Lung (tissue), 12 donors: ENCODE data around the gene CELSR1. TPM values are rescaled to one million over a fixed set of nuclear protein-coding genes. Genes with fewer than 3 reads are reported as not detected.

Source experiments
- ATAC-seq: fragments of 200-7000 bp; cut with Tn5 transposase; one replicate; pipeline ENCODE4 v1.9.1; 2020; ENCODE audit warnings: moderate number of reproducible peaks; ENCODE audit not compliant: insufficient read depth, low FRiP score
- DNase-seq, 3 donors: peaks; one replicate each; pipeline ENCODE4 v3.0.0-alpha.2; 2013 to 2017
- H3K27ac ChIP-seq, 2 donors: one replicate each; pipeline ENCODE4 v1.5.1; 2013; ENCODE audit warnings: mild to moderate bottlenecking in 2 of 2, moderate library complexity in 2 of 2, control low read depth in 1 of 2, inconsistent platforms in 1 of 2, low read depth in 1 of 2, low read length in 1 of 2
- H3K27me3 ChIP-seq, 3 donors: one replicate each; pipeline ENCODE4 v1.5.1; 2013; ENCODE audit warnings: low read length in 2 of 3; ENCODE audit not compliant: control insufficient read depth in 3 of 3, insufficient read depth in 3 of 3
- H3K36me3 ChIP-seq, 4 donors: one replicate each; pipeline ENCODE4 v1.5.1; 2013; ENCODE audit warnings: low read length in 4 of 4, mild to moderate bottlenecking in 1 of 4, moderate library complexity in 1 of 4; ENCODE audit not compliant: control insufficient read depth in 4 of 4, insufficient read depth in 4 of 4
- H3K4me1 ChIP-seq, 5 donors: one replicate each; pipeline ENCODE4 v1.5.1; 2013; ENCODE audit warnings: low read length in 5 of 5, mild to moderate bottlenecking in 2 of 5, moderate library complexity in 1 of 5; ENCODE audit not compliant: control insufficient read depth in 5 of 5, insufficient read depth in 5 of 5
- H3K4me3 ChIP-seq: one replicate; pipeline ENCODE4 v1.5.1; 2013; ENCODE audit warnings: mild to moderate bottlenecking, control low read depth, moderate library complexity
- H3K9ac ChIP-seq, 2 donors: one replicate each; pipeline ENCODE4 v1.5.1; 2013; ENCODE audit warnings: low read length in 2 of 2, control low read depth in 1 of 2; ENCODE audit not compliant: insufficient read depth in 1 of 2
- H3K9me3 ChIP-seq, 4 donors: one replicate each; pipeline ENCODE4 v1.5.1; 2013; ENCODE audit warnings: low read length in 3 of 4, mild to moderate bottlenecking in 1 of 4, moderate library complexity in 1 of 4; ENCODE audit not compliant: control insufficient read depth in 4 of 4, insufficient read depth in 3 of 4
- WGBS, 2 donors: extraction: QIAGEN DNeasy Blood & Tissue Kit; methylation state at CpG; one replicate each; pipeline ENCODE4 v1.1.7; 2013; 5-methylcytosine and 5-hydroxymethylcytosine counted together
- polyA plus RNA-seq, 2 donors: library from polyadenylated mRNA; stranded (reverse); fragments of 200-250 nt; gene quantifications; one replicate each; pipeline ENCODE4 v1.2.1, GENCODE V29; 2013
- total RNA-seq, 2 donors: library from RNA; depleted of rRNA in 1 of 2; stranded (reverse); fragments of >200 nt in 1 of 2; gene quantifications; one replicate each; pipeline ENCODE4 v1.2.1, GENCODE V29; 2014 to 2021
- TF ChIP-seq, protein P1 (sequence below): IDR thresholded peaks from 2 replicates; pipeline ENCODE4 v1.5.1; 2012; ENCODE audit warnings: mild to moderate bottlenecking; ENCODE audit errors: control extremely low read depth, extremely low read depth
- donor health status: control.
- donor health status: control.
- donor health status: Bipolar disorder and iron deficiency.
- donor health status: healthy.
- donor health status: DM: yes; HTN: yes; CAD: no.

Gene CELSR1
- total and polyA plus RNA-seq, 4 donors = 14.0 to 65.9 (median 32.7) TPM

DNA sequence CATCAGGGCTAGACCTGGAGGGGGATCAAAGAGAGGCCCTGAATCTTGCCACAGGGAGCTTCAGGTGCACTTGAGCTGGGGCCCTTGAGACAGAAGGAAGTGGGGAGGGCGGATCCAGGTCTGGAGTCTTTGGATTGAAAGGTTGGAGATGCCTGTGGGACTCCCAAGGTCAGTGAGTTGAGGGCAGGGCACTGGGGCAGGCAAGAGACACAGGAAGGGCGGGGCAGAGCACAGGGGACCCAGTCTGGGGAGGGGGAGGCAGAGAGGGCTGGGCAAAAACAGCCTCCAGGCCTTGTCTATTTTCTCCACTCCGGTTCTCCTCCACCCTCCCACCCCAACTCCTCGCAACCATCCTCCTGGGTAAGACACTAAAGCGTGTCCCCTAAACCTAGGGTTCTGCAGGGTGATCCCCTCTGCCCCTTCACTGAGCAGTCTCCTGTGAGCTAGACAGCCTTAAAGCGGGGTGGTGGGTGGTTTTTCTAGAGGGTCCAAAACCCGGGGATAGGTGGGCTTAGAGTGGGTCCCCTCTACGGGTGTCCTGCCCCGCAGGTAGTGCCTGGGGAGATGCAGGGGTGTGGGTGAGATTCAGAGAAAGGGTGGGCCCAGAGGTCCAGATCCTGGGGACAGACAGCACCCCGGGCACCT, 38.6 kb upstream of the CELSR1 start:
- Histone ChIP-seq H3K9ac (peak overlapping the region in 1 of 2 donors; percentile 11), H3K27me3 (no peaks in the 10 kb centered on the region), H3K4me3 (peak overlapping the region; percentile 34), H3K36me3 (no peaks in the 10 kb centered on the region), H3K27ac (peak overlapping the region; percentile 73 to 91), H3K9me3 (peaks cover 0 to 7% (median under 1%) of the 10 kb centered on the region in 4 donors), H3K4me1 (peaks cover 6 to 41% (median 31%) of the 10 kb centered on the region in 5 donors)
- TF ChIP-seq, protein P1, sequence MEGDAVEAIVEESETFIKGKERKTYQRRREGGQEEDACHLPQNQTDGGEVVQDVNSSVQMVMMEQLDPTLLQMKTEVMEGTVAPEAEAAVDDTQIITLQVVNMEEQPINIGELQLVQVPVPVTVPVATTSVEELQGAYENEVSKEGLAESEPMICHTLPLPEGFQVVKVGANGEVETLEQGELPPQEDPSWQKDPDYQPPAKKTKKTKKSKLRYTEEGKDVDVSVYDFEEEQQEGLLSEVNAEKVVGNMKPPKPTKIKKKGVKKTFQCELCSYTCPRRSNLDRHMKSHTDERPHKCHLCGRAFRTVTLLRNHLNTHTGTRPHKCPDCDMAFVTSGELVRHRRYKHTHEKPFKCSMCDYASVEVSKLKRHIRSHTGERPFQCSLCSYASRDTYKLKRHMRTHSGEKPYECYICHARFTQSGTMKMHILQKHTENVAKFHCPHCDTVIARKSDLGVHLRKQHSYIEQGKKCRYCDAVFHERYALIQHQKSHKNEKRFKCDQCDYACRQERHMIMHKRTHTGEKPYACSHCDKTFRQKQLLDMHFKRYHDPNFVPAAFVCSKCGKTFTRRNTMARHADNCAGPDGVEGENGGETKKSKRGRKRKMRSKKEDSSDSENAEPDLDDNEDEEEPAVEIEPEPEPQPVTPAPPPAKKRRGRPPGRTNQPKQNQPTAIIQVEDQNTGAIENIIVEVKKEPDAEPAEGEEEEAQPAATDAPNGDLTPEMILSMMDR = no peak
- ATAC-seq (peak; percentile 28), DNase-seq (peak; percentile 38 to 73 (median 69))
- 44 to 47% methylated on average over 10 of the region's 10 CpGs for WGBS, 2 donors

DNA sequence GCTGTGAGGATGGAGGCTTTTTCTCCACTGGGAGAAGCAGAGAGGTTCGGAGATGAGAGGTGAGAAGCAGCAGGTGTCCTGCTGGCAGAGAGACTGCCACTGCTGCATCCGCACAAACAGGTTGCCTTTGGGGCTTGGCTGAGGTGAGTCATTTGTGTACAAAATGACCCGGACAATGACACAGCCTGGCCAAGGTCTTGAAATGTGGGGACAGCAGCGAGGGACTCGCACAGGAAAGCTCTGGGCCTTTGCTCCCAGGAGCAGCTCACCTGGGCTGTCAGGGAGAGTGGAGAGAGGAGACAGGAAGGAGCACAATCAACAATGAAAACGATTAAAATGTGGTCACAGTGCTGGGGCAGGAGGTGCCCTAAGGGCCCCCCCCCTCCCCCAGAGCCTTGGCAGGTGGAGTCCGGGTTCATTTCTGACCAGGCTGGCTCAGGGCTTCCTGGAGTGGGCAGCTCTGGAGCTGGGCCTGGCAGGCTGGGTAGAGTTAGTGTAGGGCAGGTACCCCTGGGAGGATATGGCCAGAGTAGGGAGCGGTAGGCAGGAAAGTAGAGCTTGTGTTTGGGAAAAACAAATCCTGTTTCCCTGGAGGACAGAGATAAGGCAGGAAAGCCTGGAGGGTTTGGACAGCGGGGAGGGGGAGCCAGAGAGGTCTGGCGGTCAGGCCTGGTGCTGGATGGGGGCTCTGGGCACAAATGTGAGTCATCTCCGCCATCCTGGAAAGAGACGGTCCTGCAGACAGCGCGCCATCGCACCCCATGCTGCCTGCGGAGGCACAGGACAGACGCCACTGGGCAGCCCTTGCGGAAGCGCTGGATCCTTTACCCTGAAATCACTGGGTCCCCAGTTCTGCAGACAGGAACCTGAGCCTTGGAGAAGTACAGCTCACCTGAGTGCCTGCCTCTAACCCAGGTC, 37.8 kb upstream of the CELSR1 start:
- TF ChIP-seq, protein P1 = no peak
- peak in 2 of 3 donors; percentile 19 to 29 for DNase-seq
- peak overlapping the region; percentile 73 to 91 for H3K27ac ChIP-seq
- no peak overlapping the region for H3K9ac ChIP-seq
- H3K4me3 ChIP-seq = no peak overlapping the region
- peaks cover 4 to 37% (median 31%) of the 10 kb centered on the region in 5 donors for H3K4me1 ChIP-seq
- WGBS, 2 donors = 54 to 66% methylated on average over 19 of the region's 19 CpGs
- no peaks in the 10 kb centered on the region for H3K36me3 ChIP-seq
- peaks cover 0 to 7% (median under 1%) of the 10 kb centered on the region in 4 donors for H3K9me3 ChIP-seq
- peak; percentile 4 for ATAC-seq
- H3K27me3 ChIP-seq = no peaks in the 10 kb centered on the region

GRCh38 chr22:46574438-46574992, 37.1 kb upstream of the CELSR1 start:
- DNase-seq (no peak), ATAC-seq (no peak)
- peak overlapping the region in 1 of 2 donors; percentile 91 for H3K27ac ChIP-seq
- H3K9me3 ChIP-seq = peaks cover 0 to 7% (median under 1%) of the 10 kb centered on the region in 4 donors
- H3K4me1 ChIP-seq = peaks cover 0 to 30% (median 25%) of the 10 kb centered on the region in 5 donors
- no peaks in the 10 kb centered on the region for H3K36me3 ChIP-seq
- WGBS, 2 donors = 90 to 96% methylated on average over 15 of the region's 15 CpGs
- no peaks in the 10 kb centered on the region for H3K27me3 ChIP-seq
- no peak overlapping the region for H3K9ac ChIP-seq
- TF ChIP-seq, protein P1 = no peak
- H3K4me3 ChIP-seq = no peak overlapping the region
